HT-29 (cell line): ENCODE results near the gene WFS1. TPM values are rescaled to one million over a fixed set of nuclear protein-coding genes. Genes with fewer than 3 reads are reported as not detected.

Experiments
- total RNA-seq: library from RNA; depleted of rRNA; stranded (reverse); fragments of >200 nt; shearing (Covaris generic); gene quantifications from 2 replicates; pipeline ENCODE4 v1.2.3, GENCODE V29; 2014; rRNA removed

Gene WFS1
- total RNA-seq, 1 experiment from 2014 or later = 49.8 TPM

Other genes starting within 250 kb of the WFS1 start
- gene JAKMIP1, start 69.3 kb upstream of the WFS1 start, total RNA-seq = not detected in 2 replicates
- gene PPP2R2C, start 202.8 kb downstream of the WFS1 start, total RNA-seq = 0.03 and 0.18 TPM in 2 replicates